ENCODE measurements around the gene CCDC88A. TPM values are rescaled to one million over a fixed set of nuclear protein-coding genes. Genes with fewer than 3 reads are reported as not detected.

CCDC88A gene
- total RNA-seq, 1 experiment from 2014 or later: 12.3 TPM

GRCh38 chr2:55330541-55331297 is 88.9 kb downstream of the CCDC88A start:
- H4K20me1 ChIP-seq (ENCODE audit: insufficient read depth): no peaks in the 10 kb centered on the region
- no peaks in the 10 kb centered on the region for H3K9me2 ChIP-seq (ENCODE audit: insufficient read depth)
- H3K4me2 ChIP-seq: no peak overlapping the region
- no peak overlapping the region for H3K4me3 ChIP-seq
- H3F3A ChIP-seq (ENCODE audit: insufficient read depth, low read depth): no peaks in the 10 kb centered on the region
- no peak for DNase-seq
- no peaks in the 10 kb centered on the region for H3K79me2 ChIP-seq (ENCODE audit: low read depth)
- no peak overlapping the region for H3K27ac ChIP-seq
- intact Hi-C loops (cut with micrococcal nuclease; ENCODE audit: unreplicated experiment): no loop called here
- BruUV-seq (replicated peaks): no TSS peak
- H3K4me1 ChIP-seq (replicated peaks; ENCODE audit: insufficient read depth): no peaks in the 10 kb centered on the region
- H3K27me3 ChIP-seq (ENCODE audit: insufficient read depth, low read depth): no peaks in the 10 kb centered on the region
- no peaks in the 10 kb centered on the region for H3K36me3 ChIP-seq (ENCODE audit: low read depth)
- no peak overlapping the region for H2AFZ ChIP-seq
- no peak for TF ChIP-seq CTCF (conservative IDR thresholded peaks at IDR 0.05)
- CTCF ChIA-PET: no interaction called here
- POLR2A ChIA-PET (ENCODE audit: unreplicated experiment): no interaction called here
- H3K9me3 ChIP-seq (ENCODE audit: insufficient read depth, low read depth): no peaks in the 10 kb centered on the region

GRCh38 chr2:55327470-55328230 is 92.0 kb downstream of the CCDC88A start:
- ChIA-PET CTCF (no interaction called here), POLR2A (ENCODE audit: unreplicated experiment) (no interaction called here)
- H3K27ac ChIP-seq: no peak overlapping the region
- no peak overlapping the region for H3K4me3 ChIP-seq
- H3K9me2 ChIP-seq (ENCODE audit: insufficient read depth): no peaks in the 10 kb centered on the region
- no peaks in the 10 kb centered on the region for H3K79me2 ChIP-seq (ENCODE audit: low read depth)
- TF ChIP-seq CTCF (conservative IDR thresholded peaks at IDR 0.05) (no peak), EZH2 (IDR thresholded peaks at IDR 0.05; ENCODE audit: low read depth) (no peak)
- H3K4me2 ChIP-seq: no peak overlapping the region
- H3K27me3 ChIP-seq (ENCODE audit: insufficient read depth, low read depth): no peaks in the 10 kb centered on the region
- DNase-seq: no peak
- no peaks in the 10 kb centered on the region for H3F3A ChIP-seq (ENCODE audit: insufficient read depth, low read depth)
- intact Hi-C loops (cut with micrococcal nuclease; ENCODE audit: unreplicated experiment): no loop called here
- no peaks in the 10 kb centered on the region for H4K20me1 ChIP-seq (ENCODE audit: insufficient read depth)
- no peaks in the 10 kb centered on the region for H3K9me3 ChIP-seq (ENCODE audit: insufficient read depth, low read depth)
- no peaks in the 10 kb centered on the region for H3K4me1 ChIP-seq (replicated peaks; ENCODE audit: insufficient read depth)
- no peaks in the 10 kb centered on the region for H3K36me3 ChIP-seq (ENCODE audit: low read depth)
- no peak overlapping the region for H2AFZ ChIP-seq
- BruUV-seq (replicated peaks): no TSS peak

GRCh38 chr2:55314985-55315384 is 104.7 kb downstream of the CCDC88A start:
- Histone ChIP-seq H3K36me3 (ENCODE audit: low read depth) (no peaks in the 10 kb centered on the region), H3K79me2 (ENCODE audit: low read depth) (no peaks in the 10 kb centered on the region), H3K4me1 (replicated peaks; ENCODE audit: insufficient read depth) (peaks cover 20% of the 10 kb centered on the region), H3K4me3 (no peak overlapping the region), H3K27me3 (ENCODE audit: insufficient read depth, low read depth) (no peaks in the 10 kb centered on the region), H3K27ac (no peak overlapping the region), H2AFZ (no peak overlapping the region), H3K4me2 (no peak overlapping the region), H3K9me3 (ENCODE audit: insufficient read depth, low read depth) (no peaks in the 10 kb centered on the region; the same call in 1 of the 2 replicates), H3K9me2 (ENCODE audit: insufficient read depth) (no peaks in the 10 kb centered on the region), H3F3A (ENCODE audit: insufficient read depth, low read depth) (no peaks in the 10 kb centered on the region; the same call in 1 of the 2 replicates), H4K20me1 (ENCODE audit: insufficient read depth) (no peaks in the 10 kb centered on the region)
- no peak for TF ChIP-seq EZH2 (IDR thresholded peaks at IDR 0.05; ENCODE audit: low read depth)
- TF ChIP-seq CTCF (conservative IDR thresholded peaks at IDR 0.05): no peak
- ChIA-PET POLR2A (ENCODE audit: unreplicated experiment) (interaction anchor here (0.6 kb wide), 1 partner anchor 10 kb away, joined by 3 read pairs; no protein-coding TSS in a partner anchor), CTCF (no interaction called here)
- intact Hi-C loops (cut with micrococcal nuclease; ENCODE audit: unreplicated experiment): no loop called here
- DNase-seq: no peak
- no TSS peak for BruUV-seq (replicated peaks)
